Measurements from ENCODE around the gene CSH2.
"Not testable (repeated sequence)": the region's sequence is repeated elsewhere in the genome, so short reads cannot be mapped to it uniquely, and the experiment has no call there.

GRCh38 chr17:63870292-63870665 is 3.2 kb downstream of the CSH2 start:
- not testable (repeated sequence) for TF ChIP-seq CTCF, POLR2AphosphoS5 (IDR thresholded peaks at IDR 0.05)
